IPS-18a (cell line): ENCODE results near the gene ASTN2.

Experiments
- H3K27ac ChIP-seq: one replicate; pipeline ENCODE4 v1.5.1; 2013; ENCODE audit warnings: low read length
- H3K27me3 ChIP-seq: one replicate; pipeline ENCODE4 v1.6.1; 2013; ENCODE audit warnings: mild to moderate bottlenecking, low read length; ENCODE audit not compliant: control insufficient read depth, insufficient read depth
- H3K36me3 ChIP-seq: one replicate; pipeline ENCODE4 v1.6.1; 2013; ENCODE audit warnings: low read depth, low read length; ENCODE audit not compliant: control insufficient read depth
- H3K4me1 ChIP-seq: one replicate; pipeline ENCODE4 v1.6.1; 2013; ENCODE audit warnings: low read depth, low read length; ENCODE audit not compliant: control insufficient read depth
- H3K4me3 ChIP-seq: one replicate; pipeline ENCODE4 v1.5.1; 2013; ENCODE audit warnings: low read length
- H3K9ac ChIP-seq: one replicate; pipeline ENCODE4 v1.6.1; 2013; ENCODE audit warnings: mild to moderate bottlenecking, low read length, moderate library complexity
- H3K9me3 ChIP-seq: one replicate; pipeline ENCODE4 v1.6.1; 2013; ENCODE audit warnings: low read depth, low read length; ENCODE audit not compliant: control insufficient read depth

The ASTN2 gene

DNA sequence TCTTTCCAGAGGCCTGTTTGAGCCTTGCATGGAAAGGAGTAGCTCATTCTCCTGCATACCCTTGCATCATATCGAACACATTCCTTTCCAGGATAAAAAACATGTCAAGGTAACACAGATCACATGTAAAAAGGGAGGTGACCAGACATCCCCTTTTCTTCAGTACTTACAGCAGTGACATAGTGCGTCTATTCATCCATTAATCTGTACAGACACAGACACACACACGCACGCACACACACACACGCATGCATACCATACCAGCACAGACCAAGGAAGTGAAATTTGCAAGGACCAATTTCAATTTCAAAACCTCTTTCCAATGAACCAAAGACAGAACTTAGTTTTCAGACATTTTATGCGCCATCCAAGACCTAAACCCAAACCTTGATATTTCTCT is 1005.2 kb downstream of the ASTN2 start:
- Histone ChIP-seq H3K27me3 (no peaks in the 10 kb centered on the region), H3K9ac (no peak overlapping the region), H3K27ac (no peak overlapping the region), H3K4me3 (no peak overlapping the region), H3K9me3 (no peaks in the 10 kb centered on the region), H3K4me1 (no peaks in the 10 kb centered on the region), H3K36me3 (no peaks in the 10 kb centered on the region)

DNA sequence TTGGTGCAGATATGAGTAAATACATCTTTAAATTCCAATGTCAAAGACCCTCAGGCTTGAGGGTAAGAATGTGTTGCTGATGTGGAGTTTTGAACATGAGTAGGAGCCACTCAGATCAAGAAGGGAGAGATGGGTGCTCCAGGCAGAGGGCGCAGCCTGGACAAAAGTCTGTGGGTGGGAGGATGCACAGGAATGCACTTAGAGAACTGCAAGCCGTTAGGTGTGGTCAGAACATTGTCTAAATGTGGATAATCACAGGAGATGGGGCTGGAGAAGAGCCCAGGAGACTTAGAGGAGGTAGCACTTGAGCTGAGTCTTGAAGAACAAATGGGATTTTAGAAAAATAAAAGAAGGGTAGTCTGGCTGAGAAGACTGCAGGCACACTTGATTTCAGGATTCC is 1005.7 kb downstream of the ASTN2 start:
- H3K9ac ChIP-seq = no peak overlapping the region
- H3K27me3 ChIP-seq = no peaks in the 10 kb centered on the region
- H3K27ac ChIP-seq = no peak overlapping the region
- H3K4me1 ChIP-seq = no peaks in the 10 kb centered on the region
- H3K36me3 ChIP-seq = no peaks in the 10 kb centered on the region
- H3K9me3 ChIP-seq = no peaks in the 10 kb centered on the region
- H3K4me3 ChIP-seq = no peak overlapping the region

DNA sequence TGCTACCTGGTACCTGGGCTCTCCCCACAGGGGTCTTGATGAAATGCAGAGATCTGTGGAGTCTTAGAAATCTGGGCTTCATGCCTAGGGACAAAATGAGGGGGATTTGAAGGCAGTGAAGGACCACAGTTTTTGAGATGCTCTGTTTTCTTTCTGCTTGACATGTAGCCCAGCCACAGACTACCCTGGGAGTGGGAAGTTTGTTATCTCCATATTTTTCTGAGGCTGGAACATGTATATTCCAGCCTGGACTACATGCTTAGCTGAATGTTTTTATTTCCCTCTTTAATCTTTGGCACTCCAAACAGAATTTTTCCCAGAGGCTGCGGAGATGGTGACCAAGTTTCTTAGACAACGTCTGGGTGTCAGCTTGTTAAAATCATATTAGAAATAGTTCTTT is 1008.4 kb downstream of the ASTN2 start:
- no peaks in the 10 kb centered on the region for H3K9me3 ChIP-seq
- H3K27me3 ChIP-seq = no peaks in the 10 kb centered on the region
- H3K9ac ChIP-seq = no peak overlapping the region
- H3K4me1 ChIP-seq = no peaks in the 10 kb centered on the region
- H3K4me3 ChIP-seq = no peak overlapping the region
- H3K36me3 ChIP-seq = no peaks in the 10 kb centered on the region
- H3K27ac ChIP-seq = no peak overlapping the region

DNA sequence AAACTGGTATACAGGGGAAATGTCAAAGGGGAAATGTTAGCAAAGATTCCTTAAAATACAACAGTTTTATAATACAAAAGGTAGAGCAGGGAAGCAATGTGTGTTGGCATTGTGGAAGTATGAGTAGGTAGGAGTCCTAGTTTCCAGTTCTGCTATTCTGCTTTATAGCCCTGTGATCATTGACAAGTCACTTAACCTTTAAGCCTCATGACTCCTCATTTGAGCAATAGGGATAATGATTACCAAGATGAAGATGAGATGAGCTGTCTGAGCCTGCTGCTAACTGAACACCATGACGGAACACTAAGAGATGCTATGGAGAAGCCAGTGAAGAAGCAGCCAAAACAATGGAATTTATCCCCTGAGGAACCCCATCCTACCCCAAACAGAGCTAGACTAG is 1009.5 kb downstream of the ASTN2 start:
- Histone ChIP-seq H3K27ac (no peak overlapping the region), H3K9ac (no peak overlapping the region), H3K9me3 (no peaks in the 10 kb centered on the region), H3K36me3 (no peaks in the 10 kb centered on the region), H3K4me3 (no peak overlapping the region), H3K27me3 (no peaks in the 10 kb centered on the region), H3K4me1 (no peaks in the 10 kb centered on the region)

DNA sequence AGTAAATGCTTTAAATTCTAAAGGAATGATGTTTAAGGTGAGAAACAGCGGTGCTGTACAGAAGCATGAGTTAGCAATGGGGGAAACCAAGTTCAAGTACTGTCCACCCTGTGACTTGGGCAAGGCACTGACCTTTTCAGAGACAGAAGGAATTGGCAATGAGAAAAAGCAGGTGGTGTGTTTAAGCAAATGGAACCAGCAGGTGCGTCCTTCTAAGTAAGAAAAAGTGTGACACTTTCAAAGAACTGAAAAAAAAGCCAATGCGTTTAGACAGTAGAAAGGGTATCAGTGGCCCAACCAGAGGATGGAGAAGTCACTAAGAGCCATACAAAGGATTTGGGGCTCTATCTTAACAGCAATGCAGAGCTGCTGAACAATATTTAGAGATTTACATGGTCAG is 1010.6 kb downstream of the ASTN2 start:
- H3K4me3 ChIP-seq = no peak overlapping the region
- H3K9ac ChIP-seq = no peak overlapping the region
- no peaks in the 10 kb centered on the region for H3K4me1 ChIP-seq
- no peaks in the 10 kb centered on the region for H3K36me3 ChIP-seq
- H3K27ac ChIP-seq = no peak overlapping the region
- no peaks in the 10 kb centered on the region for H3K9me3 ChIP-seq
- no peaks in the 10 kb centered on the region for H3K27me3 ChIP-seq

DNA sequence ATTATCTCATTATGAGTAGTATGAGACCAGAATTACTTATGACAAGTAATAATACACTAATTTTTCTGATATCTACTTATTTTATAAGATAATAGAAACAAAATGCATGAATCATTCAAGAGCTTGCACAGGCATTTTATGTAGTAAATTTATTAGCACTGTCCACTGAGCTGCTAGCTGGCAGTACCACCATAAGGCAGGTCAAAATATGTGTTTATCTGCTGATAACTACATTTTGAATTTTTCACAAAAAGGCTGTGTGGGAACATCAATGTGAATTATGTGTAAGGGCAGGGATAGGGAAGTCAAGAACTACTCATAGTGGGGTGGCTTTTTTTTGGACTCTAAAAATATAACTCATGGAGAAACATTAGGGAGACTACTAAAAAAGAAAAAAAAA is 1011.7 kb downstream of the ASTN2 start:
- Histone ChIP-seq H3K9ac (no peak overlapping the region), H3K4me1 (no peaks in the 10 kb centered on the region), H3K9me3 (no peaks in the 10 kb centered on the region), H3K27ac (no peak overlapping the region), H3K4me3 (no peak overlapping the region), H3K36me3 (no peaks in the 10 kb centered on the region), H3K27me3 (no peaks in the 10 kb centered on the region)

DNA sequence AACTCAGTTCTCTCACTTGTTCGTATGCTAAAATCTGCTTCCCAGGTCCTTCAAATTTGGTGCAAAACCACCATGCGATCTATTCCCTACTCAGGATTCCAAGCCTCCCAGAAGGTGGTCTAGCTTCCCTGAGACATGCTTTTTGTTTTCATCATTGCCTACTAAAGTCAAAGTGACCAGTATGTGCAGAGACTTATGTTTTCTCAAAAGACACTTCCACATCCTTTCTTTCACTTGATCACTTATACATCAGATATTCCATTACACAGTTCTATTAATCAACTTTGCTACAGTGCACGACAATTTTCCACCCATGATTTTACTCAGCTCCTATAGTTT is 1019.2 kb downstream of the ASTN2 start:
- Histone ChIP-seq H3K27ac (no peak overlapping the region), H3K36me3 (no peaks in the 10 kb centered on the region), H3K4me1 (no peaks in the 10 kb centered on the region), H3K9me3 (no peaks in the 10 kb centered on the region), H3K27me3 (no peaks in the 10 kb centered on the region), H3K9ac (no peak overlapping the region), H3K4me3 (no peak overlapping the region)

DNA sequence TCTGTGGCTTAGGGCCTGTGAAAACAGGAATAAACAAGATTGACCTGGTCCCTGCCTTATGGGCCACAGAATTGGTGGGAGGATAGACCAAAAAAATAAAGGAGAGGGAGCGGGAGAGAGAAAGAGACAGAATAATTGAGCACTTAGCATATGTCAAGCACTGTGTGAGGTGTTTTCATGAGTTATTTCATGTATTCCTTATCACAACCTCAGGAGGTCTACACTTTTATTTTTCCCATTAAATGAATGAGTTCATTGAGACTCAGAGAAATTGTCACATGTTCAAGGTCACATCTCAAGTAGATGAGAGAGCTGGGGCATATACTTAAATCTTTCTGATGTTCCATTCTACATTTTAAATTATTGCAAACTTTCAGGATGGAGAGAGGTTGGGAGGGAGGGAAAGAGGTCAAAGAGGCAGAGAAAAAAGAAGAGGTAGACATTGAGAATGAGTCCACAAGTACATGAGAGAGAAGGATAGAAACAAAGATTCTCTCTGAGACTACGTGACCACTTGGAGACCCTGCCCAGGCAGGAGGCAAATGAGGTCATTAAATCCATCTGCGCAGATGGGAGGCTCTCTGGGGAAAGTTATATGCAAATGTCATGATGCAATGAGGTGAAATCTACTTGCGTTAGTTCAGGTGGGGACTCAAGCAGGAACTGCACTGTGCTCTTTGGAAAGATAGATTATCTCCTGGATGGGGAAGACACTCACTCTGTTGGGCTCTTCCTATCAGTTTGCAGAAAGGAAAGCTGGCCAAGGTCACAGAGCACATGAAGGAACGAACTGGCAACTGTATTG is 1019.8 kb downstream of the ASTN2 start:
- H3K9ac ChIP-seq = no peak overlapping the region
- H3K27ac ChIP-seq = no peak overlapping the region
- H3K4me3 ChIP-seq = no peak overlapping the region
- H3K27me3 ChIP-seq = no peaks in the 10 kb centered on the region
- H3K4me1 ChIP-seq = no peaks in the 10 kb centered on the region
- H3K36me3 ChIP-seq = no peaks in the 10 kb centered on the region
- no peaks in the 10 kb centered on the region for H3K9me3 ChIP-seq

DNA sequence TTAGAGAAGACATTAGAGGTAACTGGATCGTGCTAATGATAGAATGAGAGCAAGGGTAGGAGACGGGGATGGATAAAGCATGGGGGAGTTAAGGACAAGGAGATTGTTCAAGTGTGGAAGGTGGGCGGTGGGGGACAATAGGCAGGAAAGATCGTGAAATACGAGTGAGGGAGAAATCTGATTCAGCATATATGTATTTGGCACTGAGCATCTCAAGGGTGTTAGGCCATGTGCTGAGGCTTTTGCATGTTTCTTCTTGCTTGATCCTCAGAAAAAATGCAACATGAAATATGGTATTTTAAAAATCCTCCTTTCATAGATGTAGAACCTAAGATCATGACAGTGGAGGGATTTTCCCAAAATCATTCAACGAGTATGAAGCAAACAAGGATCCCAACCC is 1020.8 kb downstream of the ASTN2 start:
- Histone ChIP-seq H3K9ac (no peak overlapping the region), H3K36me3 (no peaks in the 10 kb centered on the region), H3K9me3 (no peaks in the 10 kb centered on the region), H3K27me3 (no peaks in the 10 kb centered on the region), H3K4me3 (no peak overlapping the region), H3K27ac (no peak overlapping the region), H3K4me1 (no peaks in the 10 kb centered on the region)

DNA sequence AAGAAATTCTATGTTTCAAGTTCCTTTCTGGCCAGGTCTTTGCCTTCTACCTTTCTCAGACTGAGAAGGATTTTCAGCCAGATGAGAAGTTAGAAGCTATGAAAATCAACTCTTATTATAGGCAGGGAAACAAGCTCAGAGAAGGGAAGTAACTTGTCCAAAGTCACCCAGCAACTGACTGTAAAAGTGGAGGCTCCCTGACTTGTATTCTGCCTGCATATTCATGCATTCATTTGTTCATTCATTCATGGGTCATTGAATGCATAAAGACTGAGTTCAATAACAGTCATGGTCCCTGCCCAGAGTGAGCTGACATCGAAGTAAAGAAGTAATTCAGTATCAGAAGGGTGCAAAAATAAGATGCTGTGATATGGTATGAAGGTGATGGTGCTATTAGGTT is 1021.7 kb downstream of the ASTN2 start:
- Histone ChIP-seq H3K9me3 (no peaks in the 10 kb centered on the region), H3K36me3 (no peaks in the 10 kb centered on the region), H3K27me3 (no peaks in the 10 kb centered on the region), H3K4me3 (no peak overlapping the region), H3K4me1 (no peaks in the 10 kb centered on the region), H3K9ac (no peak overlapping the region), H3K27ac (no peak overlapping the region)

DNA sequence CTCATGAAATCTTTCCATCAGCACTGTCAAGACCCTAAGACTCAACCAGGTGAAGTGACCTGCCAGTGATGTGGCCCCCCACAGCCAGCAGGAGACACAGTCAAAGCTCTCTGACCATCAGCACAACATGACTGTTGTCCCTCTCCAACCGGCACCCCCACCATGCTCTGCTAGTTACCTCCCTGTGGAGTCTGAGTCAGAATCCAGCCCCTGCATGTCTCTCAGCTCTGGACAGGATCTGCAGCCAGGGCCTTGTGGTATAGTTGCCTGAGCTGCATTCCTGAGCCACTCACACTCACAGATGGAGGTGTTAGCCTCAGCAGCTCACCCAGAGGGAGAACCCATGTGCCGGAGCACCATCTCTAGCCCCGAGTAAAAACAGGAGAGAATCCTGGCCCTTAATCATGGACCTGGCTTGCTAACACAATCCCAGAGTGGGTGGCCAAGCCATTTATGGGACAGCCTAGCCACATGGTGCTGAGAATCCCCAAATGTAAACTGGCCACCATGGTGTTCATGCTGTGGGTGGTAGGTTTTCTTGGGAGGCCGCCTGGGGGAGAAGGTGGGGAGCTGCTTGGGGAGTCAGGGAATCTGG is 1023.5 kb downstream of the ASTN2 start:
- H3K27me3 ChIP-seq = no peaks in the 10 kb centered on the region
- no peaks in the 10 kb centered on the region for H3K4me1 ChIP-seq
- no peaks in the 10 kb centered on the region for H3K36me3 ChIP-seq
- H3K4me3 ChIP-seq = no peak overlapping the region
- no peak overlapping the region for H3K27ac ChIP-seq
- no peak overlapping the region for H3K9ac ChIP-seq
- H3K9me3 ChIP-seq = no peaks in the 10 kb centered on the region
